GM21515 (cell line): ENCODE data around the gene NAP1L4.

Source experiments
- ATAC-seq: cut with Tn5 transposase; IDR thresholded peaks from one replicate; pipeline ENCODE4 v1.9.1; 2021; ENCODE audit not compliant: unreplicated experiment

Gene NAP1L4

GRCh38 chr11:2995893-2996554 is 3.9 kb upstream of the NAP1L4 start:
- ATAC-seq = no peak

- ATAC-seq = no peak
These were observed 3.0 kb upstream of the NAP1L4 start for GRCh38 chr11:2995031-2995561.

GRCh38 chr11:2994336-2994730 is 2.2 kb upstream of the NAP1L4 start:
- no peak for ATAC-seq

GRCh38 chr11:2992997-2993325 is 832 bp upstream of the NAP1L4 start:
- ATAC-seq = no peak

GRCh38 chr11:2991452-2992233 is 486 bp downstream of the NAP1L4 start:
- peak; percentile 34 for ATAC-seq

- ATAC-seq = no peak
These were observed 1.3 kb downstream of the NAP1L4 start for GRCh38 chr11:2990617-2991451.

- no peak for ATAC-seq
These were observed 2.6 kb downstream of the NAP1L4 start for GRCh38 chr11:2989551-2989950.

GRCh38 chr11:2989006-2989405 is 3.1 kb downstream of the NAP1L4 start:
- ATAC-seq = no peak

GRCh38 chr11:2987881-2988861 is 4.0 kb downstream of the NAP1L4 start:
- ATAC-seq = no peak

- ATAC-seq = no peak
These were observed 8.2 kb downstream of the NAP1L4 start for GRCh38 chr11:2983908-2984307.

GRCh38 chr11:2982214-2982613 is 9.9 kb downstream of the NAP1L4 start:
- ATAC-seq = no peak

GRCh38 chr11:2981130-2981529 is 11.0 kb downstream of the NAP1L4 start:
- no peak for ATAC-seq

GRCh38 chr11:2980168-2980840 is 11.8 kb downstream of the NAP1L4 start:
- ATAC-seq = no peak

GRCh38 chr11:2977113-2977512 is 15.0 kb downstream of the NAP1L4 start:
- ATAC-seq = no peak

GRCh38 chr11:2976294-2977063 is 15.7 kb downstream of the NAP1L4 start:
- no peak for ATAC-seq

GRCh38 chr11:2975594-2975993 is 16.5 kb downstream of the NAP1L4 start:
- ATAC-seq = no peak

- no peak for ATAC-seq
These were observed 17.9 kb downstream of the NAP1L4 start for GRCh38 chr11:2974272-2974671.

GRCh38 chr11:2968341-2968900 is 23.7 kb downstream of the NAP1L4 start:
- no peak for ATAC-seq

- no peak for ATAC-seq
These were observed 27.3 kb downstream of the NAP1L4 start for GRCh38 chr11:2964782-2965181.
